Brain microvascular endothelial cell (primary cell): ENCODE results near the gene LCE1A.

ENCODE experiments used
- DNase-seq: peaks from one replicate; pipeline ENCODE4 v3.0.0-alpha.2; 2020
- H3K27ac ChIP-seq: fragments of 250-450 bp; sonication (Bioruptor Pico); 2 replicates; pipeline ENCODE4 v1.5.1; 2020; ENCODE audit warnings: mild to moderate bottlenecking, moderate library complexity
- H3K27me3 ChIP-seq: fragments of 250-450 bp; sonication (Bioruptor Pico); replicated peaks from 2 replicates; pipeline ENCODE4 v1.5.1; 2020; ENCODE audit warnings: mild to moderate bottlenecking
- H3K36me3 ChIP-seq: fragments of 250-450 bp; sonication (Bioruptor Pico); replicated peaks from 2 replicates; pipeline ENCODE4 v1.5.1; 2020; ENCODE audit warnings: mild to moderate bottlenecking
- H3K4me3 ChIP-seq: 2 replicates; pipeline ENCODE4 v1.5.1; 2011; ENCODE audit warnings: low read depth, mild to moderate bottlenecking, control low read depth, low read length, moderate library complexity
- in situ Hi-C: cut with HindIII; loops from 2 replicates; pipeline ENCODE4 v1.10.0; 2017; ENCODE audit warnings: low sequenced_read_pairs, low pct_ligation_motif_present
- TF ChIP-seq, protein P1 (sequence below): IDR thresholded peaks from 2 replicates; pipeline ENCODE4 v1.5.1; 2011; ENCODE audit warnings: low read depth, mild to moderate bottlenecking, moderate library complexity, low read length, control low read depth, inconsistent platforms; ENCODE audit errors: missing control alignments

Gene LCE1A

DNA sequence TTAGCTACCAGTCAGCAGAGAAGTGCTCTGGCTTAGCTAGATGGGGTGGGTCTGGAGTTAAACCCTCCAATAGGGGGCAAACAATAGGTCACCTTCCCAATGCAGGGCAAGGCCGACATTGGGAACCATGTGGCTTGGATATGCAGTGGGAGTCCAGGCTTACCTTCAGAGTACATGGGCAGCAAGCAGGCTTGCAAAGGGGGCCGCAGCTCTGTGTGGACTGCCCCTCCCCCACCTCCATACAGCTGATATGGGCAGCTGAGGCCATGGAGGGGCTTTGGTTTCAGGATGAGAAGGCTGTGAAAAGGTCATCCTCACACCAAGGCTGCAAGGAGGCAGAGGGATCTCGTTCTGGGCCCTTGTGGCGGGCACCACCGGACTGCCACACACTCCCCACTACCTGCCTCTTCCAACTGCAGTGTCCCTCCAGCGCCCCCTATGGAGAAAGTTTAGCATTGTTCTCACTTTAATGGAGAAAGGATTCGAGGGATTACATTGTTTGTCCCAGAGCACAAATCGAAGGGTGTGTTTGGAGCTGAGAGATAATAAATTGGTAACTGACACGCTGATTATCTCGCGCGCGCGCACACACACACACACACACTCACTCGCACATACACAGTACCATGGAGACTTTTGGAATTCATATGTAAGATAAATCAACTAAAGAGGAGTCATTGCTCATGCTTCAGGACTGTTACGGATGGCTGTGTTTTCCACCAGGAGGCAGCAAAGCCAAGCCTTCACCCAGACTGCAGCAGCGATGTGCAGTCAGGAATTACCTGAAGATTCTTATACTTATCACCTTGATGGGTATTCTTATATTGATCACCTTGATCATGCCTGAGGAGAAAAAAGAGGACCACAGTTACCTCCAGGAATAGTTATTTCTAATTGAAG, 43.8 kb downstream of the LCE1A start:
- H3K36me3 ChIP-seq: no peaks in the 10 kb centered on the region
- H3K4me3 ChIP-seq: no peak overlapping the region
- DNase-seq: no peak
- TF ChIP-seq, protein P1, sequence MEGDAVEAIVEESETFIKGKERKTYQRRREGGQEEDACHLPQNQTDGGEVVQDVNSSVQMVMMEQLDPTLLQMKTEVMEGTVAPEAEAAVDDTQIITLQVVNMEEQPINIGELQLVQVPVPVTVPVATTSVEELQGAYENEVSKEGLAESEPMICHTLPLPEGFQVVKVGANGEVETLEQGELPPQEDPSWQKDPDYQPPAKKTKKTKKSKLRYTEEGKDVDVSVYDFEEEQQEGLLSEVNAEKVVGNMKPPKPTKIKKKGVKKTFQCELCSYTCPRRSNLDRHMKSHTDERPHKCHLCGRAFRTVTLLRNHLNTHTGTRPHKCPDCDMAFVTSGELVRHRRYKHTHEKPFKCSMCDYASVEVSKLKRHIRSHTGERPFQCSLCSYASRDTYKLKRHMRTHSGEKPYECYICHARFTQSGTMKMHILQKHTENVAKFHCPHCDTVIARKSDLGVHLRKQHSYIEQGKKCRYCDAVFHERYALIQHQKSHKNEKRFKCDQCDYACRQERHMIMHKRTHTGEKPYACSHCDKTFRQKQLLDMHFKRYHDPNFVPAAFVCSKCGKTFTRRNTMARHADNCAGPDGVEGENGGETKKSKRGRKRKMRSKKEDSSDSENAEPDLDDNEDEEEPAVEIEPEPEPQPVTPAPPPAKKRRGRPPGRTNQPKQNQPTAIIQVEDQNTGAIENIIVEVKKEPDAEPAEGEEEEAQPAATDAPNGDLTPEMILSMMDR: peak; percentile 51
- H3K27ac ChIP-seq: no peak overlapping the region
- in situ Hi-C loops: no loop called here
- H3K27me3 ChIP-seq: no peaks in the 10 kb centered on the region

DNA sequence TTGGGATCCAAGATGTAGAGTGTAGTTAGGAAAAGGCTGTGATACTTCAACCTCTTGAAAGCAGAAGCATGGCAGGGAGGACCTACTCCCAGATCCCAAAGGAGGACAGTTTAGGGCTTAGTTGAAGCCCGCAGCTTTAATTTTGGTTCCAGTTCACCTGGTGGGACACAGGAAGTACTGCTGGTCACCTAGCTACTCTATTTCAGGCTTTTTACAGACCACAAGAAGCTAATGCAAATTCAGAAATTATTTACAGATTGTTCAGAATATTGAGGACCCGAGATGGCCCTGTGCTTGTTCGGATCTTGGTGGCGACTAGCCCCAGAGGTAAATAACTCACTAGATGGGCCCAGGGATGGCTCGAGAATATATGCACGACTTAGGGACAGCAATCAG, 44.5 kb downstream of the LCE1A start:
- DNase-seq: no peak
- in situ Hi-C loops: no loop called here

DNA sequence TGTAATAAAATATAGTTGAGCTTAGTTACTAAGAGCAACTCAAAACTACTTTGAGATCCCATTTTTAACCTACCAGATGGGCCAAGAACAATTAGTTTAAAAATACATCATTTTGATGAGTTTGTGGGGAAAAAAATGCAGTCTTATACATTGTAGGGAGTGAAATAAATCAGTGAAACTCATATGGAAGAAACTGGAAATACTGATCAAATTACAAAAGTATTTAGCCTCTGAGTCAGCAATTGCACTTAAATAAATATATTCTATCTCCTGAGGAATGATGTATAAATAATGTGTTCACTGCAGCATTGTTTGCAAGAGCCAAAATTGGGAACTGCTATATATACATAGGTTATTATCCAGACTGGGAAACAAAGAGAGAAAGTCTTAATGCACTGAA, 46.2 kb downstream of the LCE1A start:
- DNase-seq: no peak
- Histone ChIP-seq H3K36me3 (no peaks in the 10 kb centered on the region), H3K4me3 (no peak overlapping the region), H3K27ac (no peak overlapping the region), H3K27me3 (no peaks in the 10 kb centered on the region)
- in situ Hi-C loops: no loop called here
- TF ChIP-seq, protein P1: no peak

More for the DNA sequence above, 44.5 kb downstream of the LCE1A start:
- H3K27ac ChIP-seq: no peak overlapping the region
- no peak overlapping the region for H3K4me3 ChIP-seq
- TF ChIP-seq, protein P1: no peak
- no peaks in the 10 kb centered on the region for H3K27me3 ChIP-seq
- no peaks in the 10 kb centered on the region for H3K36me3 ChIP-seq

DNA sequence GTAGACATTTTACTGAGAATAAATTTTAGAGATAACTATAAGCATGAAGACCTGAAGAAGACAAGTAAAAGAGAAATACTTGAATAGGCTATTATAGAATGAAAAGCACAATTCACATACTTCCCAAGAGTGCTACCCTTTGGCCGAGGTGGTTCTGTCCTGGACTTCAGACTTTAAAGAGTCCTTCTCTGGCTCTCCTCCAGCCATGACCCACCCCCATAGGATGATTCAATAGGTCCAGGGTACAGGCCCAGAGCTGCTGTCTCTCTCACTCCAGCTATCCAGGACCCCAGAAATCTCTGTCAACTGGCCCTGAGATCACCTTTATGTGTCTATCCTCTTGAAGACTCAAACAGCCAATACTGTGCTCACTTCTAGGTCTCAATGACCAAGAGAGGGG, 49.6 kb downstream of the LCE1A start:
- in situ Hi-C loops: no loop called here

More for the DNA sequence above, 49.6 kb downstream of the LCE1A start:
- TF ChIP-seq, protein P1: no peak
- Histone ChIP-seq H3K27ac (no peak overlapping the region), H3K36me3 (no peaks in the 10 kb centered on the region), H3K27me3 (no peaks in the 10 kb centered on the region), H3K4me3 (no peak overlapping the region)
- no peak for DNase-seq
